GM12892 (cell line): ENCODE results near the gene AIPL1.

Experiments
- POLR2A ChIP-seq: IDR thresholded peaks from 2 replicates; pipeline ENCODE4 v1.6.1; 2011; ENCODE audit warnings: low read depth, low read length, control low read depth
- POLR2AphosphoS5 ChIP-seq: IDR thresholded peaks from 2 replicates; pipeline ENCODE4 v1.6.1; 2011; ENCODE audit warnings: low read depth, low read length, control low read depth

DNA sequence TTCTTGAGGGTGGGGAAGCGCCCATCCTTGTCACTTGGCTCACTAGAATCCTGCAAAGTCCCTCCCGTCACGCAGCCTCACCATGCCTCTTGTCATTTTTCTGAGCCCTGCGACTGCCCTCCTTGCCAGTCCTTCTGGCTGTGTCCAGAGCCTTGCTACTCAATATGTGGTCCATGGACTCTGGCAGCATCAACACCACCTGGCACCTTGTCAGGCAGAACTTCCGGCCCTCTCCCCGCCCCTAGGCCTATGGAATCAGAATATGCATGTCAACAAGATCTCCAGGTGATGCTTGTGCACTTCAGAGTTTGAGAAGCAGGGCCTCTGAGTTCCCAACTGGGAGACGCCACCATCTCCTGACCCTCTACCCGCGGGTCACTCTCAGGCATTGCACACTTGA lies 21.4 kb upstream of the AIPL1 start:
- TF ChIP-seq POLR2A, result no peak
- no peak for TF ChIP-seq POLR2AphosphoS5
